HepG2 (cell line): Measurements from ENCODE around the gene MASP1. TPM values are rescaled to one million over a fixed set of nuclear protein-coding genes. Genes with fewer than 3 reads are reported as not detected.

ENCODE experiments used
- HDAC1 ChIP-seq: sonication (generic); formaldehyde crosslinking; IDR thresholded peaks from 2 replicates; pipeline ENCODE4 v1.5.1; 2020; ENCODE audit warnings: mild to moderate bottlenecking, missing genetic modification reagents
- KDM3A ChIP-seq: IDR thresholded peaks from 2 replicates; pipeline ENCODE4 v1.6.1; 2018; ENCODE audit warnings: low read depth, missing compliant biosample characterization
- KDM5B ChIP-seq: sonication (generic); formaldehyde crosslinking; IDR thresholded peaks from 2 replicates; pipeline ENCODE4 v1.4.0; 2020; ENCODE audit warnings: missing genetic modification reagents, mild to moderate bottlenecking, borderline replicate concordance
- NCOA2 ChIP-seq: sonication (generic); formaldehyde crosslinking; IDR thresholded peaks from 2 replicates; pipeline ENCODE4 v1.8.0; 2022; ENCODE audit warnings: inconsistent platforms
- SAP130 ChIP-seq: IDR thresholded peaks from 2 replicates; pipeline ENCODE4 v1.6.1; 2016; ENCODE audit warnings: low read depth
- TFAP4 ChIP-seq: sonication (generic); IDR thresholded peaks from 2 replicates; pipeline ENCODE4 v1.6.1; 2016; ENCODE audit warnings: low read depth, borderline replicate concordance
- ZFP36L1 ChIP-seq: sonication (generic); formaldehyde crosslinking; IDR thresholded peaks from 2 replicates; pipeline ENCODE4 v1.8.0; 2022; ENCODE audit warnings: mild to moderate bottlenecking, missing genetic modification reagents, moderate library complexity
- ZFX ChIP-seq: sonication (generic); formaldehyde crosslinking; IDR thresholded peaks from 2 replicates; pipeline ENCODE4 v1.4.0; 2020; ENCODE audit warnings: mild to moderate bottlenecking, low read depth, missing genetic modification reagents, moderate library complexity
- ZNF501 ChIP-seq: sonication (generic); formaldehyde crosslinking; IDR thresholded peaks from 2 replicates; pipeline ENCODE4 v1.5.1; 2020; ENCODE audit warnings: mild to moderate bottlenecking, moderate library complexity, missing genetic modification reagents
- ZNF605 ChIP-seq: sonication (generic); formaldehyde crosslinking; IDR thresholded peaks from 2 replicates; pipeline ENCODE4 v1.8.0; 2022; ENCODE audit warnings: mild to moderate bottlenecking, missing genetic modification reagents
- ZNF687 ChIP-seq: sonication (generic); formaldehyde crosslinking; IDR thresholded peaks from 2 replicates; pipeline ENCODE4 v1.5.1; 2020; ENCODE audit warnings: mild to moderate bottlenecking, missing genetic modification reagents, moderate library complexity
- polyA plus RNA-seq, 8 experiments: library from polyadenylated mRNA; depleted of rRNA in 3 of 8; stranded (reverse) in 7 of 8; unstranded in 1 of 8; fragments of >200 nt; fragmentation: Illumina TruSeq in 4 of 8; extraction: Trizol in 4 of 8; gene quantifications; 2 replicates each; pipeline versions ENCODE4 v1.2.1 to v1.2.3, GENCODE V29; 2011 to 2016; ENCODE audit warnings: low read depth in 4 of 8, missing spikeins in 1 of 8, mixed read lengths in 1 of 8; ENCODE audit not compliant: insufficient read depth in 1 of 8
- total RNA-seq, 5 experiments: library from RNA; depleted of rRNA; stranded (reverse); fragments of >200 nt; fragmentation: Illumina TruSeq; extraction: Trizol; gene quantifications; 2 replicates each; pipeline ENCODE4 v1.2.3, GENCODE V29; 2016; ENCODE audit warnings: low read depth in 1 of 5
- TF ChIP-seq, protein P1 (sequence below): sonication (generic); formaldehyde crosslinking; IDR thresholded peaks from 2 replicates; pipeline ENCODE4 v1.4.0; 2020; ENCODE audit warnings: missing genetic modification reagents

Gene MASP1
- total and polyA plus RNA-seq, 2 of the 13 experiments (the other 11 are each of a cell fraction or from before 2014, with no cell fraction given) = 10.8 to 56.0 TPM

GRCh38 chr3:187277129-187277462 lies 14.4 kb downstream of the MASP1 start (continued):
- TF ChIP-seq, protein P1, sequence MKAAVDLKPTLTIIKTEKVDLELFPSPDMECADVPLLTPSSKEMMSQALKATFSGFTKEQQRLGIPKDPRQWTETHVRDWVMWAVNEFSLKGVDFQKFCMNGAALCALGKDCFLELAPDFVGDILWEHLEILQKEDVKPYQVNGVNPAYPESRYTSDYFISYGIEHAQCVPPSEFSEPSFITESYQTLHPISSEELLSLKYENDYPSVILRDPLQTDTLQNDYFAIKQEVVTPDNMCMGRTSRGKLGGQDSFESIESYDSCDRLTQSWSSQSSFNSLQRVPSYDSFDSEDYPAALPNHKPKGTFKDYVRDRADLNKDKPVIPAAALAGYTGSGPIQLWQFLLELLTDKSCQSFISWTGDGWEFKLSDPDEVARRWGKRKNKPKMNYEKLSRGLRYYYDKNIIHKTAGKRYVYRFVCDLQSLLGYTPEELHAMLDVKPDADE (CRISPR knock-in tag) = no peak
- TF ChIP-seq TFAP4 (peak; percentile 29; the same call in 1 of the 2 replicates), HDAC1 (CRISPR knock-in tag) (0 out of 2 replicates have a peak, but pooled peaks have one; percentile 2), ZNF605 (CRISPR knock-in tag) (0 out of 2 replicates have a peak, but pooled peaks have one; percentile 14), ZNF687 (CRISPR knock-in tag) (peak; percentile 28; the same call in 1 of the 2 replicates), NCOA2 (CRISPR knock-in tag) (no peak), ZNF501 (CRISPR knock-in tag) (0 out of 2 replicates have a peak, but pooled peaks have one; percentile 3), SAP130 (CRISPR knock-in tag) (no peak), KDM3A (0 out of 2 replicates have a peak, but pooled peaks have one; percentile 13), ZFX (CRISPR knock-in tag) (0 out of 2 replicates have a peak, but pooled peaks have one; percentile 45), ZFP36L1 (0 out of 2 replicates have a peak, but pooled peaks have one; percentile 8), KDM5B (CRISPR knock-in tag) (0 out of 2 replicates have a peak, but pooled peaks have one; percentile 63)
- TF ChIP-seq, all 625 proteins: peak for 18
